BLaER1 treated with 17β-estradiol and CSF1 and Interleukin-3, amounts not matched to agents 10 nM and 100 nM (cell line): Measurements from ENCODE around the gene LCE3E.
A peak's percentile ranks its signal among the peaks of the same experiment; 100 is the strongest.
"Not testable (repeated sequence)": the region's sequence is repeated elsewhere in the genome, so short reads cannot be mapped to it uniquely, and the experiment has no call there.

ENCODE experiments used
- H3K27ac ChIP-seq, 11 experiments: shearing (Covaris generic); formaldehyde crosslinking; 2 replicates each; pipeline ENCODE4 v1.8.1; 2022
- H3K27me3 ChIP-seq, 11 experiments: shearing (Covaris generic); formaldehyde crosslinking; 2 replicates each; pipeline ENCODE4 v1.8.1; 2022
- H3K36me3 ChIP-seq, 11 experiments: shearing (Covaris generic); formaldehyde crosslinking; 2 replicates each; pipeline ENCODE4 v1.8.1; 2022
- H3K4me1 ChIP-seq, 10 experiments: shearing (Covaris generic); formaldehyde crosslinking; 2 replicates each; pipeline ENCODE4 v1.8.1; 2022
- H3K4me2 ChIP-seq, 11 experiments: shearing (Covaris generic); formaldehyde crosslinking; 2 replicates each; pipeline ENCODE4 v1.8.1; 2022
- H3K4me3 ChIP-seq, 10 experiments: shearing (Covaris generic); formaldehyde crosslinking; 2 replicates each; pipeline ENCODE4 v1.8.1; 2022
- H3K9ac ChIP-seq, 11 experiments: shearing (Covaris generic); formaldehyde crosslinking; 2 replicates each; pipeline ENCODE4 v1.8.1; 2022
- H3K9me3 ChIP-seq, 11 experiments: shearing (Covaris generic); formaldehyde crosslinking; replicated peaks in 1 of 11; 2 replicates each; pipeline ENCODE4 v1.8.1; 2022
- H4K20me1 ChIP-seq, 11 experiments: shearing (Covaris generic); formaldehyde crosslinking; 2 replicates each; pipeline ENCODE4 v1.8.1; 2022
- Cebpa-rat ChIP-seq, 11 experiments: shearing (Covaris generic); IDR thresholded peaks; 2 replicates each; pipeline ENCODE4 v1.8.1; 2022

The LCE3E gene

GRCh38 chr1:152565115-152565514, 1.5 kb downstream of the LCE3E start:
- H3K9ac ChIP-seq: no peak overlapping the region
- no peak overlapping the region; a peak in 1 of 22 replicates for H3K4me2 ChIP-seq
- H3K9me3 ChIP-seq: peaks cover 5 to 22% (median 16%) of the 10 kb centered on the region in 11 experiments; a peak in 20 of 22 replicates
- no peak for TF ChIP-seq Cebpa-rat (IDR thresholded peaks at IDR 0.05)
- H3K27me3 ChIP-seq: no peaks in the 10 kb centered on the region
- no peak overlapping the region for H3K4me3 ChIP-seq
- no peaks in the 10 kb centered on the region for H3K36me3 ChIP-seq
- no peaks in the 10 kb centered on the region for H4K20me1 ChIP-seq
- H3K4me1 ChIP-seq: peaks cover 0 to 10% (median 0%) of the 10 kb centered on the region in 10 experiments; a peak in 5 of 20 replicates
- H3K27ac ChIP-seq: no peak overlapping the region

DNA sequence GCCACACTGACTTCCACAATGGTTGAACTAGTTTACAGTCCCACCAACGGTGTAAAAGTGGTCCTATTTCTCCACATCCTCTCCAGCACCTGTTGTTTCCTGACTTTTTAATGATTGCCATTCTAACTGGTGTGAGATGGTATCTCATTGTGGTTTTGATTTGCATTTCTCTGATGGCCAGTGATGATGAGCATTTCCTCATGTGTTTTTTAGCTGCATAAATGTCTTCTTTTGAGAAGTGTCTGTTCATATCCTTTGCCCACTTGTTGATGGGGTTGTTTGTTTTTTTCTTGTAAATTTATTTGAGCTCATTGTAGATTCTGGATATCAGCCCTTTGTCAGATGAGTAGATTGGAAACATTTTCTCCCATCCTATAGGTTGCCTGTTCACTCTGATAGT, 18.2 kb downstream of the LCE3E start:
- H3K4me1 ChIP-seq, H3K27ac ChIP-seq, H3K9ac ChIP-seq, H3K27me3 ChIP-seq, H3K4me2 ChIP-seq, H3K9me3 ChIP-seq, H4K20me1 ChIP-seq, H3K36me3 ChIP-seq, H3K4me3 ChIP-seq: not testable (repeated sequence)

DNA sequence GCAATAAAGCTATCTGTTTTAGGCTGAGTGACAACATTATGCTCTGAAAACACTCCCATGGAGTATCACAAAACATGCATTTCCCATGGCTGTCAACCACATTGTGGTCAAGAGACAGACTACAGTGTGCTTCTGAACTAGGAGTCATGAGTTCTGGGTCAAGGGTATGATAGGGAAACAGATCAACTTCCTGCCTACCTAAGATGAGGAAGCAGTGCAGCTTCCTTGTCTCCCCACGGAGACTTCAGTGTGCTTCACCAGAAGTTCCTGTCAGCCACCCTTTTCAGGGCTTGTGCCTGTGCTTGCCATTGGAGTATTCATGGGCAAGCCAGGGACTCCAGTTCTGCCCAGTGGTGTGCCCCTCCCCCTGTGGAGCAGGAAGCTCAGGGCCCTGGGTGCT, 19.9 kb downstream of the LCE3E start:
- no peak overlapping the region for H3K27ac ChIP-seq
- H3K4me2 ChIP-seq: peak overlapping the region in 1 of 11 experiments; percentile 27; a peak in 4 of 22 replicates
- H3K9ac ChIP-seq: no peak overlapping the region
- no peaks in the 10 kb centered on the region for H3K36me3 ChIP-seq
- no peaks in the 10 kb centered on the region for H3K9me3 ChIP-seq
- H3K4me3 ChIP-seq: no peak overlapping the region
- H3K4me1 ChIP-seq: peaks cover 0 to 7% (median 0%) of the 10 kb centered on the region in 10 experiments; a peak in 5 of 20 replicates
- H4K20me1 ChIP-seq: no peaks in the 10 kb centered on the region
- H3K27me3 ChIP-seq: no peaks in the 10 kb centered on the region
- TF ChIP-seq Cebpa-rat (IDR thresholded peaks at IDR 0.05): no peak

DNA sequence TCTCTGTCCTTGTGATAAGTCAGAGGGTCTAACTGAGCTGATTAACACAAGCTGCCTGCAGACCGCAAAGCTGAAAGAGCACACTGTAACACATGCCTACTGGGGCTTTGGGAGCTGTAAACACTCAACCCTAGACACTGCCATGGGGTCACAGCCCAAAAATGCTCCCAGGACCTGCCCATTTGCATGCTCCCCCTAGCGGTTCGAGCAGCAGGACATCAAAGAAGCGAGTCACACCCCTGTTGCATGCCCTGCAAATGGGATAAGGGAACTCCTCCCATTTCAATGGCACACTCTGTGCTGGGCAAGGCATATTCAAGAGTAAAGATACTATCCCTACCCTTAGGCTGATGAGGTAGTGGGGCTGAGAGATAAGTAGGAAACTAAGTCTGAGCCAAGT, 22.8 kb downstream of the LCE3E start:
- no peak for TF ChIP-seq Cebpa-rat (IDR thresholded peaks at IDR 0.05)
- no peak overlapping the region for H3K27ac ChIP-seq
- no peaks in the 10 kb centered on the region for H3K9me3 ChIP-seq
- no peaks in the 10 kb centered on the region for H4K20me1 ChIP-seq
- no peak overlapping the region for H3K4me3 ChIP-seq
- H3K9ac ChIP-seq: no peak overlapping the region
- H3K36me3 ChIP-seq: no peaks in the 10 kb centered on the region
- no peaks in the 10 kb centered on the region for H3K27me3 ChIP-seq
- no peak overlapping the region for H3K4me2 ChIP-seq
- H3K4me1 ChIP-seq: peaks cover 0 to 7% (median 0%) of the 10 kb centered on the region in 10 experiments; a peak in 5 of 20 replicates

GRCh38 chr1:152539901-152540300, 26.7 kb downstream of the LCE3E start:
- Histone ChIP-seq H3K36me3 (no peaks in the 10 kb centered on the region), H3K9ac (no peak overlapping the region), H3K4me3 (no peak overlapping the region), H3K4me2 (no peak overlapping the region), H3K27me3 (no peaks in the 10 kb centered on the region), H3K27ac (no peak overlapping the region), H3K4me1 (no peaks in the 10 kb centered on the region), H4K20me1 (no peaks in the 10 kb centered on the region), H3K9me3 (no peaks in the 10 kb centered on the region)
- TF ChIP-seq Cebpa-rat (IDR thresholded peaks at IDR 0.05): no peak

DNA sequence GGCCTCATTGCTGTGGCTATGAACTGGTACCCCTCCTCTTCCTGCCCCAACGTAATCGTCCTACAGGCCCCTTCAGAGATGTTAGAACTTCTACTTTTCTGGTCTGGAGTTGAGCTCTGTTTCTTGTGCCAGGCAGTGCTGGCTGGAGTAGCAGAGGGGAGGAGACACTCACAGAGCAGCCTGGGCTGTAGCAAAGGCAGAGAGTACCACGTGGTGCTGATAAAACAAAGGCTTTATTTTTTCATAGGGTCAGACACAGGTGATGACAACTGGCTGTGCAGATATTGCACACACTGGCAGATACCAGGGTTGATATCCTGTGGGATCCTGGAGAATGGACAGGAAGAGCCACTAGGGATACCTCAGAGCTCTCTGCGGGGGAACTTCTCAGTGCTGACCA, 29.1 kb downstream of the LCE3E start:
- TF ChIP-seq Cebpa-rat (IDR thresholded peaks at IDR 0.05): no peak
- Histone ChIP-seq H3K4me2 (no peak overlapping the region), H3K36me3 (no peaks in the 10 kb centered on the region), H3K9ac (no peak overlapping the region), H3K4me1 (no peaks in the 10 kb centered on the region), H3K27me3 (no peaks in the 10 kb centered on the region), H3K9me3 (no peaks in the 10 kb centered on the region), H4K20me1 (no peaks in the 10 kb centered on the region), H3K27ac (no peak overlapping the region), H3K4me3 (no peak overlapping the region)

DNA sequence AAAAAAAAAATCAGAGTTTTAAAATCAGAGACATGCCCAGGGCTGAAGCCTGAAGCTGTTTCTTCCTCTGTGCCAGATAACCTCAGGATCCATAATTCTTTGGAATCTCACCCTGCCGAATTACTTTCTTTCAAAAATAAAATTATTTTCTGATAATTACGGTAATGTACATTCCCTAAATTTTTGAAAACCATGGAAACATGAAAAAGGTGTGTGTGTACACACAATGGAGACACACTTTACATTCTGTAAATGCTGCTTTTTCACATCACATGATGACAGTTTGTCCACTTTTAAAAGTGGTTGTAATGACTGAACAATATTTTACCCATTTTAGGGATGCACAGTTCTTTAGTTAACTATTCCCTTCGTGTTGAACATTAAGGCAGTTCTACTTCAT, 30.8 kb downstream of the LCE3E start:
- Histone ChIP-seq H3K27me3 (no peaks in the 10 kb centered on the region), H3K9me3 (peaks cover 12 to 17% (median 13%) of the 10 kb centered on the region in 11 experiments), H3K4me1 (no peaks in the 10 kb centered on the region), H4K20me1 (no peaks in the 10 kb centered on the region), H3K9ac (no peak overlapping the region), H3K27ac (no peak overlapping the region), H3K36me3 (no peaks in the 10 kb centered on the region), H3K4me3 (no peak overlapping the region), H3K4me2 (no peak overlapping the region)
- no peak for TF ChIP-seq Cebpa-rat (IDR thresholded peaks at IDR 0.05)

DNA sequence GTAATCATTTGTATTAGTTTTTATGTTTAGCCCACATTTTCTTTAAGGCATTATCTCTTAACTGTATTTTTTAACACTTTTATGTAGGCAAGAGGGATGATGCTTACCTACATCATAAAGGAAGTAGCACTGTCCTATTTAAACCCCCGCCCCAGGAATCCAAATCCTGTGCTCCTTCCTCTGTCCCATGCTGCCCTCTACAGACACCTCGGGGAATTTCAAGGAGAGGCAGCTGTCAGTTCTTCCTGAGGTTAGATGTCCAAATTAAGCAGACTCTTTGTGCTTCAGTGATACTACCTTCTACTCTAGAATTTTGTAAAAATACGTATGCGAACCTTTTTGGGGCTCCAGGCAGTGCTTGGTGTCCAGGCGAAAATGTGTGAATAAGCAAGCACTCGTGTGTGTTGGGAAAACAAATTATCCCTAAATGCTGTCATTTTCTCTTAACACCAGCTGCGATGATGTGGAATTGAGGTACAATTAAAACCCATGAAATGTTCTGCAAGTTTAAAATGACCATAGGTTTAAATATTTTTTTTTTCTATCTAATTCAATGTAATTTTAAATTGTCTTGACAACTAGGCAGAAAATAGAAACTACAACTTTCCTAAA, 33.1 kb downstream of the LCE3E start:
- Histone ChIP-seq H3K9me3 (peaks cover 12 to 20% (median 15%) of the 10 kb centered on the region in 11 experiments), H3K36me3 (no peaks in the 10 kb centered on the region)
- TF ChIP-seq Cebpa-rat (IDR thresholded peaks at IDR 0.05): no peak

GRCh38 chr1:152525080-152525641, 41.4 kb downstream of the LCE3E start:
- no peaks in the 10 kb centered on the region for H3K36me3 ChIP-seq
- no peaks in the 10 kb centered on the region for H3K27me3 ChIP-seq
- no peak overlapping the region for H3K27ac ChIP-seq
- no peak overlapping the region for H3K9ac ChIP-seq
- peaks cover 0 to 6% (median 1%) of the 10 kb centered on the region in 10 experiments; a peak in 9 of 20 replicates for H3K4me1 ChIP-seq
- H3K4me2 ChIP-seq: no peak overlapping the region
- peaks cover 0 to 29% (median 9%) of the 10 kb centered on the region in 11 experiments; a peak in 16 of 22 replicates for H3K9me3 ChIP-seq
- no peak for TF ChIP-seq Cebpa-rat (IDR thresholded peaks at IDR 0.05)
- H4K20me1 ChIP-seq: no peaks in the 10 kb centered on the region
- no peak overlapping the region for H3K4me3 ChIP-seq

More for the DNA sequence above, 33.1 kb downstream of the LCE3E start:
- H4K20me1 ChIP-seq: no peaks in the 10 kb centered on the region
- no peaks in the 10 kb centered on the region for H3K4me1 ChIP-seq
- H3K27ac ChIP-seq: no peak overlapping the region
- H3K9ac ChIP-seq: no peak overlapping the region
- no peak overlapping the region for H3K4me3 ChIP-seq
- no peaks in the 10 kb centered on the region for H3K27me3 ChIP-seq
- H3K4me2 ChIP-seq: no peak overlapping the region

- H3K4me3 ChIP-seq: no peak overlapping the region
- no peak for TF ChIP-seq Cebpa-rat (IDR thresholded peaks at IDR 0.05)
- no peaks in the 10 kb centered on the region for H4K20me1 ChIP-seq
- H3K27me3 ChIP-seq: no peaks in the 10 kb centered on the region
- peaks cover 0 to 20% (median 7%) of the 10 kb centered on the region in 11 experiments; a peak in 15 of 22 replicates for H3K9me3 ChIP-seq
- H3K4me2 ChIP-seq: peak overlapping the region in 4 of 11 experiments; percentile 1 to 61 (median 20); a peak in 4 of 22 replicates
- H3K4me1 ChIP-seq: peaks cover 0 to 18% (median 8%) of the 10 kb centered on the region in 10 experiments; a peak in 10 of 20 replicates
- no peak overlapping the region; a peak in 1 of 22 replicates for H3K27ac ChIP-seq
- H3K36me3 ChIP-seq: no peaks in the 10 kb centered on the region
- no peak overlapping the region for H3K9ac ChIP-seq
These were observed 46.0 kb downstream of the LCE3E start for GRCh38 chr1:152520561-152521090.
